Ureter (tissue), 1 donor: Measurements from ENCODE around the gene MASP2. TPM values are rescaled to one million over a fixed set of nuclear protein-coding genes. Genes with fewer than 3 reads are reported as not detected.
"Not testable (repeated sequence)": the region's sequence is repeated elsewhere in the genome, so short reads cannot be mapped to it uniquely, and the experiment has no call there.

Source experiments
- DNase-seq: peaks from one replicate; pipeline ENCODE4 v3.0.0-alpha.2; 2020; ENCODE audit warnings: low spot score
- total RNA-seq: library from RNA; stranded (reverse); gene quantifications from one replicate; pipeline ENCODE4 v1.2.4, GENCODE V29; 2023
- donor health status: DM: yes; HTN: yes; CAD: no.

The MASP2 gene
- total RNA-seq, 1 donor from 2014 or later: not detected

DNA sequence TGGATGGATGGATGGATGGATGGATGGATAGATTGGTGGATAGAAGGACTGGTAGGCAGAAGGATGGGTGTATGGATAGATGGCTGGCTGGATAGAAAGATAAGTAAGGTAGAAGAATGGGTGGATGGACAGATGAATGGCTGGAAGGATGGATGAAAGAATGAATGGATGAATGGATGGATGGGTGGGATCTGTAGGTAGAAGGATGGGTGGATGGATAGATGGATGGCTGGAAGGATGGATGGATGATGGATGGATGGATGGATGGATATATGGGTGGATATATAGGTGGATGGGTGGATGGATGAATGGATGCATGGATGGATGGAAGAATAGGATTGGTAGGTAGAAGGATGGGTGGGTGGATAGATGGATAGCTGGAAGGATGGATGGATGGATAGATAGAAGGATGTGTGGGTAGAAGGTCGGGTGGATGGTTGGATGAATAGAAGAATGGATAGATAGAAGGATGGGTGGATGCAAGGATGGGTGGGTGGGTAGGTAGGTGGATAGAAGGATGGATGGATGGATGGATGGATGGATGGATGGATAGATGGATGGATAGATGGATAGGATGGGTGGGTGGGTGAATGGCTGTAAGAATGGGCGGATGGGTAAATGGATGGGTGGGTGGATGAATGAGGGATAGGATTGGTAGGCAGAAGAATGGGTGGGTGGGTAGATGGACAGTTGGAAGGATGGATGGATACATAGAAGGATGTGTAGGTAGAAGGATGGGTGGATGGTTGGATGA is 7.5 kb downstream of the MASP2 start:
- DNase-seq: no peak

DNA sequence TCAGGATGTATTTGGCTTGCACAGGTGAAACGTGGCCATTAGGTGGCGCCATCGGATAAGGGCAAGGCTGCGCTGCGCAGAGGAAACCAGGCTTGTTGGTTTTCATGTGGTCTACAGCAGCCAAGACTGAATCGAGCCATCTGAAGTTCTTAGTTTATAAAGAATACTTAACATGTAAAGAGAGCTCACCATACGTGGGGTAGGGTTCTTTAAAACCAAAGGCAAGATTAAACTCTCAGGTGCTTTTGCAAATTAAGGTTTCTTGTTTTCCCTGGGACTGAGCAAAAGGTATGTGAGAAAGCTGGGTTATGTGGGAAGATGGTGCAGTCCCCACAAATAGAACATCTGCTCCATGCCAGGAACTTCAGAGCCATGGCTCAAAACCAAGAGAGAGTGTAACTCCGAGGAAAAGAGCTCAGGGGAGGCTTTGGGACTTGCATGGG is 9.3 kb downstream of the MASP2 start:
- DNase-seq: peak; percentile 92

DNA sequence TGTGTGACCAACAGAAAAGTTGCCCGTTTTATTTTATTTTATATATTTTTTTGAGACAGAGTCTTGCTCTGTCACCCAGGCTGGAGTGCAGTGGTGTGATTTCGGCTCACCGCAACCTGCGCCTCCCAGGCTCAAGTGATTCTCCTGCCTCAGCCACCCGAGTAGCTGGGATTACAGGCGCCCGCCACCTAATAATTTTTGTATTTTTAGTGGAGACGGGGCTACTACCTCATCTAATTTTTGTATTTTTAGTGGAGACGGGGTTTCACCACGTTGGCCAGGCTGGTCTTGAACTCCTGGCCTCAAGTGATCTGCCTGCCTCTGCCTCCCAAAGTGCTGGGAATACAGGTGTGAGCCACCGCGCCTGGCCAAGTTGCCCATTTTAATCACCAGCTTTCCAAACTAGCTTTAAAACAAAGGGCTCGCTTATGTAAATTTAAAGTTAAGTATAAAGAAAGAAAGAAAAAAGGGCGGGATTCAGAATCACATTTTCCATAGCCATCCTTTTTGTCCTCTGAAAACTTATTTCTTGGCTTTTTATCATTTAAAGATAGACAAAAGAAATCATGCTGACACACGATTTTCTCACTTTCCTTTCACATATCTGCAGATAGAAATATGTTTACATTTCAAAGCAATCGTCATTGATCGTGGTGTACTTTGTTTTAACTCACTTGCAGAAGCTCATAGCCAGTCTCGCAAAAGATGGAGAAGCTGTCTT is 9.9 kb downstream of the MASP2 start:
- DNase-seq: not testable (repeated sequence)

DNA sequence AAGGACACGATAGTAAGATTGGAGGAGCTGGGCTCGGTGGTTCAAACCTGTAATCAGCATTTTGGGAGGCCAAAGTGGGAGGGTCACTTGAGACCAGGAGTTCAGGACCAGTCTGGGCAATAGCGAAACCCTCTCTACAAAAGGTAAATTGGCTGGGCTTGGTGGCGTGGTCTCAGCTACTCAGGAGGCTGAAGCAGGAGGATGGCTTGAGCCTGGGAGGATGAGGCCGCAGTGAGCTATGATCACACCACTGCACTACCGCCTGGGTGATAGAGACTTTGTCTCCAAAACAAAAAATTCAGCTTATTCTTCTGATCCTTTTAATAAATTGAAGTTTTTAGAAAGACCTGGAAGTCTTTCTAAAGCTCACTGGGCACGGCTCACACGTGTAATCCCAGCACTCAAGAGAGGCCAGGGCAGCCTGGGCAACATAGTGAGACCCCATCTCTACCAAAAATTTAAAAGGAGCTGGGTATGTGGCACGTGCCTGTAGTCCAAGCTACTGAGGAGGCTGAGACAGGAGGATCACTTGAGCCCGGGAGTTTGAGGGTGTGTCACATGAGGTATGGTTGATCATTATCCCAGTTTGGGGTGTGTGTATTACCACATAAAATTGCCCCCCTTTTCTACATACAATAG is 15.3 kb downstream of the MASP2 start:
- DNase-seq: no peak

DNA sequence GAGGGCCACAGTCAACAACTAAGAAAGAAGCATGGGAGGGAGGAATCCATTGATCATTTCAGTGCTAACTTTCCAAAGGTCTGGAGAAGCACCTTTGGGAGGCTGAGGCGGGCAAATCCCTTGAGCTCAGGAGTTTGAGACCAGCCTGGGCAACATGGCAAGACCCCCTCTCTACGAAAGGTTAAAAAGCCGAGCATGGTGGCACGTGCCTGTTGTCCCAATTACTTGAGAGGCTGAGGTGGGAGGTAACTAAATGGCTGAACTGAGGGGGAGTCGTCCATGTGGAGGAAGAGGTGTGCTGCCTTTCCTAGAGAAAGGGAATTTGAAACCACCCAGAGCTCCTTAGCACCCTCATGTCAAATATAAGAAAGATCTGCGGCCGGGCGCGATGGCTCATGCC is 16.2 kb downstream of the MASP2 start:
- DNase-seq: no peak

DNA sequence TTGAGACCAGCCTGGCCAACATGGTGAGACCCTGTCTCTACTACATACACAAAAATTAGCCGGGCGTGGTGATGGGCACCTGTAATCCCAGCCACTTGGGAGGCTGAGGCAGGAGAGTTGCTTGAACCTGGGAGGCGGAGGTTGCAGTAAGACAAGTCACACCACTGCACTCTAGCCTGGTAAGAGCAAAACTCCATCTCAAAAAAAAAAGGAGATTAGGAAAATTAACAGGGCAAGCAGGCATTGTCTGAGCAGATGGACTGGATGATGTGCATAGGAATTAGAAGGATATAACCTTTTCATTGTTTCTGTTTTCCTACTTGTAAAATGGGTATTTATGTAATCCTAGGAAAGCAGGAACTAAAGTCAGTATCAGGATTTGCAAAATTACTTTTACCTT is 19.0 kb downstream of the MASP2 start:
- no peak for DNase-seq

DNA sequence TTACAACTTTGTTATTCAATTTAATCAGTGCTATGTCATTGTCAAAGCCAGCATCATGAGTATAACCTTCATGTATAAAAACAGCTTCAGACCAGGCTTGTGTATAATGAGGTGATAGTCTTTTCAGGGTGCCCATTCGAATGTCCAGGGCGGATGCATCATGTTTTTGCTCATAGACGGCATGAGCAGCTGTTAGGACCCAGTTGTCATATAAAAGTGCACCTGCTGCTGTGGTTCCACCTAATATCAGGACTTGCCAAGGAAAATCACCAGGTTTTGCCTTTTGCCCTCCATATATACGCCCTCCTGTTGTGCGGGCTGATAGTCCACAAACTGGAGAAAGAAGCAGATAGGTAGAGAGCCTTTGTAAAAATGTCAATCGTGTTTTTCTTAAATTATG is 19.7 kb downstream of the MASP2 start:
- DNase-seq: no peak

DNA sequence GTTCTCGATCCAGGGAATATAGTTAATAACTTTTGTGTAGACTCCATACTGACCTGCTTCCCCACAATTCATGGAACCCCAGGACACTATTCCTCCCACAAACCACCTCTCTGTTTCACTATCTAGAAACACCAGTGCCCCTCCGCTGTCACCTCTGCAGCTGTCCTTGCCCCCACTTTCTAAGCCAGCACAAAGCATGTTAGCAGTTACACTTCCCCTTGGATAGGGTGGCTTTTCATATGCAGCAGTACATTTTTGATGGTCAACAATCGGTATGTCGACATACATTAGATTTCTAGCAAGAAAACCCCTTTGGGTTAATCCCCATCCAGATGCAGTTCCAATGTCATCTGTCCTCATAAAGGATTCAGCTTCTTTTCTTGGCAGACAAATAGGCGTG is 20.1 kb downstream of the MASP2 start:
- no peak for DNase-seq

DNA sequence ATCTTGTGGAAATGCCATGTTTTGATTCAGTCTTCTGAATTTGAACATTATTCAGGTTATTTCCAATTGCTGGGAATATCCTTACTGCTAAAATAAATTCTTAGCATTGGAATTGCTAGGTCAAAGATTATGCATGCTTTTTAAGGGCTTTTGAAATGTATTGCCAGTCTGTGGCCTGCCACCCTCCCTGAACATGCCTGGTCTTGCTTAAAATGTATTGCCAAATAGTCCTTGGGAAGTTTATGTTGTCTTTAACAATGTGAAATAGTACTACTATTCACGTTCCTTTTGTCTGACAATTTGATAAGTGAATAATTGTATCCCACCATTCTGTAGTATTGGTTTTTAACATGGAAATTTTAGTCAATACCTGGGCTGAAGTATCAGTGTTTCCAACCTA is 21.0 kb downstream of the MASP2 start:
- DNase-seq: no peak

DNA sequence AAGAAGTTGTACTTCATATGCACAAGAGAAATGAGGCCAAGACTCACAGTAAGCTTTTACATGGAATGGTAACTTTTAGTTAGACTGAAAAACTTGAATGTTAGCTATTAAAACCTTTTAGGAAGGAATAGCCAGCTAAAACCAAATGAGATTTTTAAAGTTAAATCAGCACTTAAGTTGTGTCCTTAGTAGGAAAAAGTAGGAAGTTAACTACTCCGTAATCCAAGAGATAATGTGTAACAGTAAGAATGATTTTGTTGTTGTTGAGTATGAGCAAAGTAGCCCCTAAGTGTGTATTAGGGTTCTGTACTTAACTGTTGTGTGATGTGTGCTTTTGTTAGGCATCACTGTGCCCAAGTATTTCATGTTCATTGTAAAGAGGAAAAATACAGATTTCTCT is 21.4 kb downstream of the MASP2 start:
- no peak for DNase-seq

DNA sequence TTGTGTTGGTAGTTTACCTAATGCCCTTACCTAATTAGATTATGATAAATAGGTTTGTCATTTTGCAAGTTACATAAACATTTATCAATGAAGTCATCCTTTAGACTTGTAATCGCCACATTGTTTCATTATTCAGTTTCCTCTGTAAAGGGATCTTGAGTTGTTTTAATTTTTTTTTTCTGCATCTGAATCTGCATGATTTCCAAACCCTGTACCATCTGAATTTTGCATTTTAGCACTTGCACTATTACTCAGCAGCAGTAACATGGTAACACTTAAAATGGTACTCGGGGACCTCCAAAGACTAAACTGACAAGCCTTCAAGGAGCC is 22.2 kb downstream of the MASP2 start:
- no peak for DNase-seq

DNA sequence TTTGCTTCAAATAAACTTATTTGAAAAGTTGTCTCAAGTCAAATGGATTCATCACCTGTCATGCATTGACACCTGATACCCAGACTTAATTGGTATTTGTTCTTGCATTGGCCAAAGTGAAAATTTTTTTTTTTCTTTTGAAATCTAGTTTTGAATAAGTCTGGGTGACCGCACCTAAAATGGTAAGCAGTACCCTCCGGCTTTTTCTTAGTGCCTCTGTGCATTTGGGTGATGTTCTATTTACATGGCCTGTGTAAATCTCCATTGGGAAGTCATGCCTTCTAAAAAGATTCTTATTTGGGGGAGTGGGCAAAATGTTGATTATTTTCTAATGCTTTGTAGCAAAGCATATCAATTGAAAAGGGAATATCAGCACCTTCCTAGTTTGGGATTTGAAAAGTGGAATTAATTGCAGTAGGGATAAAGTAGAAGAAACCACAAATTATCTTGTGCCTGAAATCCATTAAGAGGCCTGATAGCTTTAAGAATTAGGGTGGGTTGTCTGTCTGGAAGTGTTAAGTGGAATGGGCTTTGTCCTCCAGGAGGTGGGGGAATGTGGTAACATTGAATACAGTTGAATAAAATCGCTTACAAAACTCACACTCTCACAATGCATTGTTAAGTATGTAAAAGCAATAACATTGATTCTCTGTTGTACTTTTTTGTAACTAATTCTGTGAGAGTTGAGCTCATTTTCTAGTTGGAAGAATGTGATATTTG is 22.7 kb downstream of the MASP2 start:
- DNase-seq: no peak

DNA sequence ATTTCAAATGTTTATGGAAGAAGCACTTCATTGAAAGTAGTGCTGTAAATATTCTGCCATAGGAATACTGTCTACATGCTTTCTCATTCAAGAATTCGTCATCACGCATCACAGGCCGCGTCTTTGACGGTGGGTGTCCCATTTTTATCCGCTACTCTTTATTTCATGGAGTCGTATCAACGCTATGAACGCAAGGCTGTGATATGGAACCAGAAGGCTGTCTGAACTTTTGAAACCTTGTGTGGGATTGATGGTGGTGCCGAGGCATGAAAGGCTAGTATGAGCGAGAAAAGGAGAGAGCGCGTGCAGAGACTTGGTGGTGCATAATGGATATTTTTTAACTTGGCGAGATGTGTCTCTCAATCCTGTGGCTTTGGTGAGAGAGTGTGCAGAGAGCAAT is 23.8 kb downstream of the MASP2 start:
- no peak for DNase-seq

DNA sequence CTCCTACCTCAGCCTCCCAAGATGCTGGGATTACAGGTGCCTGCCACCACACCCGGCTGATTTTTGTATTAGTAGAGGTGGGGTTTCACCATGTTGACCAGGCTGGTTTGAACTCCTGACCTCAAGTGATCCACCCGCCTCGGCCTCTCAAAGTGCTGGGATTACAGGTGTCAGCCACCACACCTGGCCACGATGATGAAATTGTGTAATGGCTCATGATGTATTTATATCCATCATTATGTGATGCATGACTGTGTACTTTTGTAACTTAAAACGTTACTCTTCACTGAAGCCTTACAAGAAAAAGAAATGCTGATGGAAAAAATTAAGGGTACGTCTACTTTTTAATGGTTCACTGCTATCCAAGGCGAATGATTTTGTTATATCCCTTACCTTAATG is 27.1 kb downstream of the MASP2 start:
- DNase-seq: no peak

DNA sequence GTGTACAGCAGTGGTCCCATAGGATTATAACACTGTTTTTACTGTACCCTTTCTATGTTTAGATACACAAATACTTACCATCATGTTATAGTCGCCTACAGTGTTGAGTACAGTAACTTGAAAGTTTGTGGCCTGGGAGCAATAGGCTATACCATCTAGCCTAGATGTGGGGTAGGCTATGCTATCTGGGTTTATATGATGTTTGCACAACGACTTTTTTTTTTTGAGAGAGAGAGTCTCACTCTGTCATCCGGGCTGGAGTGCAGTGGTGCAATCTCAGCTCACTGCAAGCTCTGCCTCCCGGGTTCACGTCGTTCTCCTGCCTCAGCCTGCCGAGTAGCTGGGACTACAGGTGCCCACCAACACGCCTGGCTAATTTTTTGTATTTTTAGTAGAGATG is 27.7 kb downstream of the MASP2 start:
- DNase-seq: not testable (repeated sequence)

DNA sequence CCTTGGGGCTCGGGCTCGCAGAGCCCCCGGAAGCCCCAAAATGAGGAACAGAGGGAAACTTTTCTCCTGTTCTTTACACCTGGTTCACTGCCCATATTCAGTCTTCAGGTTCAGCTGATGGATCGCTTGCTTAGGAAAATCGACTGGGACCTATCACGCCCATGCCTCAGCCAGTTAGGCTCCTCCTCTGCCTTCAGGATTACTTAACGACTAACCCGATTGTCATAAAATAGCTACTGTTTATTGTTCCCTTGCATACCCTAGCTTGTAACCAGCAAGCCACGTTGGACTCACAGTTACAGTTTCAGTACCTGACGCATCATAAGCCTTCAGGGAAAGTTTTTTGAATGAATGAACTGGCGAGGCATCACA is 33.9 kb downstream of the MASP2 start:
- no peak for DNase-seq

DNA sequence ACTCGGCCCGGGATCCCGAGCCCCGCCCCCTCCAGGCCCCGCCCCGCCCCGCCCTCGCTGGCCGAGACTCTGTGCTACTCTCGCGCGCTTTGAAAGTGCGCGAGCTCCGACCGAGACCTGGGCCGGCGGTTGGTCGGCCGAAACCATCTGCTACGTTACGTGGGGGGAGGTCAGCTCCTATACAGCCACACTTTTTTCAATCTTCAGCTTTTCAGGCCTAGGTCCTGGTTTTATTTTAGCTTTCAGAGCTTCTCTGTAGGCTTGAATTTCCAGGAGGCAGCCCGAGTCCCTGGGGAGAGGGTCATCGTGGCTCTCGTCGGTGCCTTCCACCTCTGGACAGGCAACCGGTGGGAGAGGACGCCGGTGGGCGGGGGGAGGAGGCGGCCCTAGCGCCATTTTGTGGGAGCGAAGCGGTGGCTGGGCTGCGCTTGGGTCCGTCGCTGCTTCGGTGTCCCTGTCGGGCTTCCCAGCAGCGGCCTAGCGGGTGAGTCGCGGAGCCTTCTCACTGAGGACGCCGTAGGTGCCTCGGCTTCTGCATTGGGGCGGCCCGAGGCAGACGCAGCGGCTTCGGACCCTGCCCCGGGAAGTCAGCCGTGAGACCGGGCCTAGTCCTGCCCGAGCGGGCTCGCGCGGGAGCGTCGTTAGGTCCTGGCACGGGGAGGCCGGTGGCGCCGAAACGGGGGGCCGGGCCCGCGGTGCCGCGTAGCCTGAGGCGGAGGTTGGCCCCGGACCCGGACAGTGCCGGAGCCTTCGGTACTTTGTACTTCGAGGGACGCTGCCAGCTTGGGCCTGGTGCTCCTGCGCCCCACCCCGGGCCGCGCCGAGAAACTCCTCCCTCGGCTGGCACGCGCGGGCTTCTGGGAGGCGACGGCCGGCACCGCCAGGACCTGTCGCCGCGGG is 34.5 kb downstream of the MASP2 start, which contains the start of gene TARDBP:
TARDBP (plus strand) TSS at position 395 of the 900 bp plus-strand sequence. CDS start 1,074 bp downstream, outside the sequence.
- DNase-seq: peak; percentile 90

DNA sequence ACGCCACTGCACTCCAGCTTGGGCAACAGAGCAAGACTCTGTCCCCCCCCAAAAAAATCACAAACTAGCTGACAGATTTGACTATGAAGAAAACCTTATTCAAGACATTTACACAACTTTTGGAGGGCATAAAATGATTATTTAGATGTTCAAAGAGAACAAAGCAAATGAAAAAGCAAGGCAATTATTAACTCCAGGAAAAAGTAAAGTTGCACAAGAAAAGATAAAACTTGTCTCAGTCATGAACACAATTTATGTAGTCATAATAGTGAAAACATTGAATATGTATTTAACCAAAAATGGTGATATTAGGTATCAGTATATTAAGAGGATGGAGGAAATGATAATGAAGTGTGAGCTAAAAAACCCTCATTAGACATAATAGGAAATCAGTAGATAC is 46.5 kb downstream of the MASP2 start:
- DNase-seq: no peak

DNA sequence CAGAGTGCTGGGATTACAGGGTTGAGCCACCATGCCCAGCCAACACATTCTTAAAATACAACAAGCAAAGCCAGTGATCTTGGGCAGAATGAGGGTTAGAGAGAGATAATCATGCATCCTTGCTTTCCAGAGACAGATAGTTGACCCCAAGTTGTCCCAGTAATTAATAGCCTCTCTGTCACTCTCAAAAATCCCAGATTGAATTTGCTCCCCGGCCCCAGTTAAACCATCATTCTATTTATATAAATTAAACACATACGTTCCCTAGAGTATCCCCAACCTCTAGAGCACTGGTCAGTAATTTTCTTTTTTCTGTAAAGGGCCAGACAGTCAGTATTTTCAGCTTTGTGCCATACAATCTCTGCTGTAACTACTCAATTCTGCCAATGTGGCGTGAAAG is 50.9 kb downstream of the MASP2 start:
- no peak for DNase-seq

DNA sequence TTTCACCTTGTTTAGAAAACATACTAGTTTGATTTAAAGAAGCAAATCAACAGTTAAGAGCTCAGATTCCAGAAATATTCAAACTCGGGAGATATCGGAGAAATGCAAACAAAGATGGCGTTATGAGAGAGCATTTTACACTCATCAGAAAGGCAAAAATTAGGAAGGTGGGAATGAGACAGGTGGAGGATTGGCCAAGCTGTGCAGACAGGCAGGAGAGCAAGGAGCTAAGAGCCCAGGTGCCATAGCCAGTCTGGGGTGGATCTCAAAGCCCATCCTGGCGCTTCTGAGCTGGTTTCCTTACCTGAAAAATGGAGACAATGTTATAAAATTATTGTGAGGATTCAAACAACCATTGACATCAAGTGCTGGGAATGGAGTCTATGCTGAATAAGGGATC is 54.2 kb downstream of the MASP2 start:
- no peak for DNase-seq

DNA sequence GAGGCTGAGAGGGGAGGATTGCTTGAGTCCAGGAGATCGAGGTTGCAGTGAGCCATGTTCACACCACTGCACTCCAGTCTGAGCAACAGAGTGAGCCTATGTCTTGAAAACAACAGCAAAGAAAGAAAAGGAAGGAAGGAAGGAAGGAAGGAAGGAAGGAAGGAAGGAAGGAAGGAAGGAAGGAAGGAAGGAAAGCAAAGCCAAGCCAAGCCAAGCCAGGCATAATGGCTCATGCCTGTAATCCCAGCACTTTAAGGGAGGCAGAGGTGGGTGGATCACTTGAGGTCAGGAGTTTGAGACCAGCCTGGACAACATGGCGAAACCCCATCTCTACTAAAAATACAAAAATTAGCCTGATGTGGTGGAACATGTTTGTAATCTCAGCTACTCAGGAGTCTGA is 55.0 kb downstream of the MASP2 start:
- not testable (repeated sequence) for DNase-seq
